RWPE2 (cell line): Measurements from ENCODE around the gene RNU5B-1.
A peak's percentile ranks its signal among the peaks of the same experiment; 100 is the strongest.

Source experiments
- ATAC-seq: fragments of 200-7000 bp; cut with Tn5 transposase; 3 replicates; pipeline ENCODE4 v1.9.1; 2021; ENCODE audit warnings: low read depth
- DNase-seq: peaks from one replicate; pipeline ENCODE4 v3.0.0-alpha.2; 2020; ENCODE audit warnings: low spot score
- H3K27ac ChIP-seq: fragments of 450-650 bp; 2 replicates; pipeline ENCODE4 v1.5.1; 2017; ENCODE audit warnings: mild to moderate bottlenecking; ENCODE audit not compliant: poor library complexity, severe bottlenecking
- H3K27me3 ChIP-seq: fragments of 250-450 bp; sonication (Bioruptor Pico); 2 replicates; pipeline ENCODE4 v1.5.1; 2021; ENCODE audit warnings: mild to moderate bottlenecking, moderate library complexity; ENCODE audit not compliant: insufficient read depth, poor library complexity, severe bottlenecking
- H3K36me3 ChIP-seq: fragments of 250-450 bp; sonication (Bioruptor Pico); 2 replicates; pipeline ENCODE4 v1.5.1; 2020; ENCODE audit warnings: low read depth, mild to moderate bottlenecking, moderate library complexity
- H3K4me1 ChIP-seq: fragments of 250-450 bp; sonication (Bioruptor Pico); 2 replicates; pipeline ENCODE4 v1.5.1; 2021; ENCODE audit warnings: mild to moderate bottlenecking, moderate library complexity; ENCODE audit not compliant: insufficient read depth, poor library complexity, severe bottlenecking
- H3K4me3 ChIP-seq: fragments of 250-450 bp; sonication (Bioruptor Pico); 2 replicates; pipeline ENCODE4 v1.5.1; 2021; ENCODE audit warnings: mild to moderate bottlenecking, moderate library complexity; ENCODE audit not compliant: severe bottlenecking
- H3K9me3 ChIP-seq: fragments of 250-450 bp; sonication (Bioruptor Pico); 2 replicates; pipeline ENCODE4 v1.5.1; 2021; ENCODE audit warnings: mild to moderate bottlenecking, moderate library complexity; ENCODE audit not compliant: severe bottlenecking
- CTCF ChIP-seq: fragments of 450-650 bp; IDR thresholded peaks from one replicate; pipeline ENCODE4 v1.5.1; 2017; ENCODE audit warnings: mild to moderate bottlenecking, moderate library complexity; ENCODE audit not compliant: poor library complexity, severe bottlenecking

RNU5B-1 gene

GRCh38 chr15:65278480-65278879 lies 26.0 kb upstream of the RNU5B-1 start:
- H3K36me3 ChIP-seq, result no peaks in the 10 kb centered on the region
- H3K4me3 ChIP-seq, result no peak overlapping the region
- no peaks in the 10 kb centered on the region for H3K9me3 ChIP-seq
- H3K27me3 ChIP-seq, result no peaks in the 10 kb centered on the region
- no peaks in the 10 kb centered on the region for H3K4me1 ChIP-seq
- no peak for TF ChIP-seq CTCF
- no peak overlapping the region for H3K27ac ChIP-seq
- DNase-seq (no peak), ATAC-seq (no peak)

- TF ChIP-seq CTCF, result no peak
- no peaks in the 10 kb centered on the region for H3K36me3 ChIP-seq
- no peaks in the 10 kb centered on the region for H3K9me3 ChIP-seq
- no peak for ATAC-seq
- H3K27ac ChIP-seq, result peak overlapping the region; percentile 49
- no peak for DNase-seq
- peaks cover 8% of the 10 kb centered on the region for H3K4me1 ChIP-seq
- peak overlapping the region; percentile 53 for H3K4me3 ChIP-seq
- no peaks in the 10 kb centered on the region for H3K27me3 ChIP-seq
Observed at GRCh38 chr15:65285291-65286068, 19.0 kb upstream of the RNU5B-1 start.

GRCh38 chr15:65286069-65286703 lies 18.3 kb upstream of the RNU5B-1 start:
- Histone ChIP-seq H3K4me1 (peaks cover 8% of the 10 kb centered on the region), H3K36me3 (no peaks in the 10 kb centered on the region), H3K4me3 (peak overlapping the region; percentile 53), H3K27me3 (no peaks in the 10 kb centered on the region), H3K9me3 (no peaks in the 10 kb centered on the region), H3K27ac (peak overlapping the region; percentile 49)
- TF ChIP-seq CTCF, result no peak
- peak; percentile 55 for ATAC-seq
- DNase-seq, result no peak

GRCh38 chr15:65286704-65287519 lies 17.6 kb upstream of the RNU5B-1 start, which contains the start of gene PARP16:
PARP16 (minus strand) TSS chr15:65286883; CDS start chr15:65286426, 457 bp downstream.
- peak; percentile 96 for DNase-seq
- ATAC-seq, result peak; percentile 94
- H3K27me3 ChIP-seq, result no peaks in the 10 kb centered on the region
- peaks cover 8% of the 10 kb centered on the region for H3K4me1 ChIP-seq
- peak; percentile 52 for TF ChIP-seq CTCF
- H3K9me3 ChIP-seq, result no peaks in the 10 kb centered on the region
- H3K4me3 ChIP-seq, result peak within 1 kb of the TSS; percentile 53
- H3K36me3 ChIP-seq, result no peaks in the 10 kb centered on the region
- H3K27ac ChIP-seq, result peak within 1 kb of the TSS; percentile 49
